Activated naive CD4-positive, alpha-beta T cell treated with anti-CD3 and anti-CD28 coated beads, Interleukin-2, amount 50 U/mL, for 24 hours (primary cell): ENCODE data around the gene MDK.

Experiments
- H3K27ac Mint-ChIP-seq: one replicate; pipeline ENCODE4 v1.8.0; 2021; ENCODE audit warnings: mild to moderate bottlenecking, mixed read lengths
- H3K27me3 Mint-ChIP-seq: one replicate; pipeline ENCODE4 v1.8.0; 2021; ENCODE audit warnings: mixed read lengths
- H3K36me3 Mint-ChIP-seq: one replicate; pipeline ENCODE4 v1.8.0; 2021; ENCODE audit warnings: mixed read lengths
- H3K4me1 Mint-ChIP-seq: one replicate; pipeline ENCODE4 v1.8.0; 2021; ENCODE audit warnings: mixed read lengths
- H3K4me3 Mint-ChIP-seq: one replicate; pipeline ENCODE4 v1.8.0; 2021; ENCODE audit warnings: mild to moderate bottlenecking, mixed read lengths
- H3K9me3 Mint-ChIP-seq: one replicate; pipeline ENCODE4 v1.8.0; 2021; ENCODE audit warnings: mixed read lengths

Gene MDK

GRCh38 chr11:46421257-46421880, 39.9 kb downstream of the MDK start:
- Mint-ChIP-seq H3K36me3 (peaks cover 12% of the 10 kb centered on the region), H3K27ac (no peak overlapping the region), H3K9me3 (no peaks in the 10 kb centered on the region), H3K4me3 (no peak overlapping the region), H3K27me3 (no peaks in the 10 kb centered on the region), H3K4me1 (no peaks in the 10 kb centered on the region)

- Mint-ChIP-seq H3K36me3 (peaks cover 21% of the 10 kb centered on the region), H3K27me3 (no peaks in the 10 kb centered on the region), H3K9me3 (no peaks in the 10 kb centered on the region), H3K4me1 (no peaks in the 10 kb centered on the region), H3K27ac (no peak overlapping the region), H3K4me3 (no peak overlapping the region)
These were observed 41.1 kb downstream of the MDK start for GRCh38 chr11:46422588-46422987.

GRCh38 chr11:46426233-46426991, 44.9 kb downstream of the MDK start:
- H3K27me3 Mint-ChIP-seq = no peaks in the 10 kb centered on the region
- H3K27ac Mint-ChIP-seq = no peak overlapping the region
- H3K9me3 Mint-ChIP-seq = no peaks in the 10 kb centered on the region
- peaks cover 24% of the 10 kb centered on the region for H3K36me3 Mint-ChIP-seq
- H3K4me1 Mint-ChIP-seq = no peaks in the 10 kb centered on the region
- H3K4me3 Mint-ChIP-seq = no peak overlapping the region

- Mint-ChIP-seq H3K4me3 (no peak overlapping the region), H3K9me3 (no peaks in the 10 kb centered on the region), H3K27ac (no peak overlapping the region), H3K4me1 (no peaks in the 10 kb centered on the region), H3K36me3 (peaks cover 24% of the 10 kb centered on the region), H3K27me3 (no peaks in the 10 kb centered on the region)
These were observed 45.9 kb downstream of the MDK start for GRCh38 chr11:46427364-46427763.

GRCh38 chr11:46429717-46430116, 48.2 kb downstream of the MDK start:
- Mint-ChIP-seq H3K4me3 (no peak overlapping the region), H3K27me3 (no peaks in the 10 kb centered on the region), H3K36me3 (peaks cover 25% of the 10 kb centered on the region), H3K9me3 (no peaks in the 10 kb centered on the region), H3K27ac (no peak overlapping the region), H3K4me1 (no peaks in the 10 kb centered on the region)

- no peak overlapping the region for H3K27ac Mint-ChIP-seq
- H3K9me3 Mint-ChIP-seq = no peaks in the 10 kb centered on the region
- no peaks in the 10 kb centered on the region for H3K27me3 Mint-ChIP-seq
- no peaks in the 10 kb centered on the region for H3K4me1 Mint-ChIP-seq
- no peak overlapping the region for H3K4me3 Mint-ChIP-seq
- peaks cover 27% of the 10 kb centered on the region for H3K36me3 Mint-ChIP-seq
These were observed 49.7 kb downstream of the MDK start for GRCh38 chr11:46431211-46431610.
